Measurements from ENCODE around the gene ABCG1. TPM values are rescaled to one million over a fixed set of nuclear protein-coding genes. Genes with fewer than 3 reads are reported as not detected.

The ABCG1 gene
- total and polyA plus RNA-seq, 7 donors, result 6.0 to 19.3 (median 11.6) TPM

GRCh38 chr21:42282715-42283114 is 63.8 kb downstream of the ABCG1 start:
- intact Hi-C loops (cut with DNase I), result no loop called here

GRCh38 chr21:42285569-42286245 is 66.8 kb downstream of the ABCG1 start:
- H3K27me3 ChIP-seq, result no peaks in the 10 kb centered on the region
- WGBS, 2 donors, result 77 to 89% methylated on average over 13 of the region's 13 CpGs
- intact Hi-C loops (cut with DNase I), result no loop called here
- TF ChIP-seq EP300 (IDR thresholded peaks at IDR 0.05) (no peak), POLR2A (IDR thresholded peaks at IDR 0.05) (no peak), POLR2AphosphoS5 (IDR thresholded peaks at IDR 0.05) (no peak)
- TF ChIP-seq, protein P1, sequence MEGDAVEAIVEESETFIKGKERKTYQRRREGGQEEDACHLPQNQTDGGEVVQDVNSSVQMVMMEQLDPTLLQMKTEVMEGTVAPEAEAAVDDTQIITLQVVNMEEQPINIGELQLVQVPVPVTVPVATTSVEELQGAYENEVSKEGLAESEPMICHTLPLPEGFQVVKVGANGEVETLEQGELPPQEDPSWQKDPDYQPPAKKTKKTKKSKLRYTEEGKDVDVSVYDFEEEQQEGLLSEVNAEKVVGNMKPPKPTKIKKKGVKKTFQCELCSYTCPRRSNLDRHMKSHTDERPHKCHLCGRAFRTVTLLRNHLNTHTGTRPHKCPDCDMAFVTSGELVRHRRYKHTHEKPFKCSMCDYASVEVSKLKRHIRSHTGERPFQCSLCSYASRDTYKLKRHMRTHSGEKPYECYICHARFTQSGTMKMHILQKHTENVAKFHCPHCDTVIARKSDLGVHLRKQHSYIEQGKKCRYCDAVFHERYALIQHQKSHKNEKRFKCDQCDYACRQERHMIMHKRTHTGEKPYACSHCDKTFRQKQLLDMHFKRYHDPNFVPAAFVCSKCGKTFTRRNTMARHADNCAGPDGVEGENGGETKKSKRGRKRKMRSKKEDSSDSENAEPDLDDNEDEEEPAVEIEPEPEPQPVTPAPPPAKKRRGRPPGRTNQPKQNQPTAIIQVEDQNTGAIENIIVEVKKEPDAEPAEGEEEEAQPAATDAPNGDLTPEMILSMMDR (IDR thresholded peaks at IDR 0.05), result no peak
- no peak for DNase-seq
- H3K36me3 ChIP-seq, result peaks cover 0 to 58% (median 16%) of the 10 kb centered on the region in 4 donors
- H3K4me3 ChIP-seq, result no peak overlapping the region
- H3K27ac ChIP-seq, result no peak overlapping the region
- no peaks in the 10 kb centered on the region for H3K4me1 ChIP-seq
- H3K9me3 ChIP-seq, result no peaks in the 10 kb centered on the region

More at GRCh38 chr21:42282715-42283114, 63.8 kb downstream of the ABCG1 start:
- peaks cover 0 to 30% (median 14%) of the 10 kb centered on the region in 4 donors for H3K36me3 ChIP-seq
- H3K4me1 ChIP-seq, result no peaks in the 10 kb centered on the region
- TF ChIP-seq EP300 (IDR thresholded peaks at IDR 0.05), result no peak
- TF ChIP-seq POLR2A (IDR thresholded peaks at IDR 0.05), result no peak
- no peak for TF ChIP-seq POLR2AphosphoS5 (IDR thresholded peaks at IDR 0.05)
- TF ChIP-seq, protein P1 (IDR thresholded peaks at IDR 0.05), result no peak
- DNase-seq, result no peak
- WGBS, 2 donors, result 88 to 93% methylated on average over 12 of the region's 12 CpGs
- no peaks in the 10 kb centered on the region for H3K27me3 ChIP-seq
- H3K27ac ChIP-seq, result no peak overlapping the region
- no peaks in the 10 kb centered on the region for H3K9me3 ChIP-seq
- no peak overlapping the region for H3K4me3 ChIP-seq

GRCh38 chr21:42286416-42286815 is 67.5 kb downstream of the ABCG1 start:
- no peak for DNase-seq
- intact Hi-C loops (cut with DNase I), result no loop called here
- WGBS, 2 donors, result 77 to 88% methylated on average over 12 of the region's 12 CpGs
- Histone ChIP-seq H3K27me3 (no peaks in the 10 kb centered on the region), H3K36me3 (peaks cover 2 to 62% (median 18%) of the 10 kb centered on the region in 4 donors), H3K4me3 (no peak overlapping the region), H3K9me3 (no peaks in the 10 kb centered on the region), H3K4me1 (no peaks in the 10 kb centered on the region), H3K27ac (no peak overlapping the region)
- TF ChIP-seq EP300 (IDR thresholded peaks at IDR 0.05) (no peak), POLR2A (IDR thresholded peaks at IDR 0.05) (no peak), POLR2AphosphoS5 (IDR thresholded peaks at IDR 0.05) (no peak)
- TF ChIP-seq, protein P1 (IDR thresholded peaks at IDR 0.05), result no peak

DNA sequence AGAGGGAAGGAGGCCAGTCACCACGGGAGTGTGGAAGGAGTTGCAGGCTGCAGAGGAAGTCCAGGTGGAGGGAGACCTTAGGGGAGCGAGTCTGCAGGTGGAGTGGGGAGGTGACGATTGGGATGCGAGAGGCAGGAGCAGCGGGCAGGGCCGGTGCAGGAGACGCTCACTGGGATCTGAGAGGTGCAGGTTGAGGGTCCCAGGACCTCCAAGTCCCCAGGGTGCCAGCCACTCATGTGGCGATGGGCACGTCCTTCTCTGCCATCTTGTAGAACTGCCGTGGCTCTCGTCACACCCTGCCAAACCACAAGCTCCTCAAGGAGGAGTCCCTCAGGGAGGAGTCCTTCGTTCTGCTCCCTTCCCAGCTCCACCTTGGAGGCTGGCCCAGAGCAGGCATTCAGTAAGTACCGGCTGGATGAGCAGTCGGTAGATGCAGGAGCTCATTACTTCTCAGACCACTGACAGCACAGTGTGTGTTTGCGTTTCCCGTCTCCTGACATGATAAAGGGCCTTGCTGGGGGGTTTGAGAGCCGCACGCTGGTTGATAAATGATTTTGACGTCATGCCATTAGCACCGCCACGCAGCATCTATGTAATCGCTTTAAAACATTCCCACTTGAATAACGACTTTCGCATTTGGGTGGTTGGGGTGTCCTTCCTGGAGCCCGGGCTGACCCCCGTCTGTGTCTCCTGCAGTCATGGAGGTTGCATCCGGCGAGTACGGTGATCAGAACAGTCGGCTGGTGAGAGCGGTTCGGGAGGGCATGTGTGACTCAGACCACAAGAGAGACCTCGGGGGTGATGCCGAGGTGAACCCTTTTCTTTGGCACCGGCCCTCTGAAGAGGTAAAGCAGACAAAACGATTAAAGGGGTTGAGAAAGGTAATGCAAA is 68.5 kb downstream of the ABCG1 start:
- Histone ChIP-seq H3K9me3 (no peaks in the 10 kb centered on the region), H3K36me3 (peaks cover 11 to 63% (median 22%) of the 10 kb centered on the region in 4 donors), H3K27me3 (no peaks in the 10 kb centered on the region), H3K4me1 (no peaks in the 10 kb centered on the region), H3K4me3 (no peak overlapping the region), H3K27ac (no peak overlapping the region)
- intact Hi-C loops (cut with DNase I), result no loop called here
- WGBS, 2 donors, result 93 to 94% methylated on average over 36 of the region's 36 CpGs
- TF ChIP-seq POLR2AphosphoS5 (IDR thresholded peaks at IDR 0.05) (no peak), EP300 (IDR thresholded peaks at IDR 0.05) (no peak), POLR2A (IDR thresholded peaks at IDR 0.05) (no peak)
- TF ChIP-seq, protein P1 (IDR thresholded peaks at IDR 0.05), result no peak
- no peak for DNase-seq
